GM19468 (cell line): ENCODE results near the gene PTCH1.

Experiments used
- ATAC-seq: cut with Tn5 transposase; IDR thresholded peaks from one replicate; pipeline ENCODE4 v1.9.1; 2021; ENCODE audit warnings: mild to moderate bottlenecking, moderate library complexity, moderate number of reproducible peaks; ENCODE audit not compliant: unreplicated experiment; ENCODE audit errors: extremely low read depth

The PTCH1 gene

GRCh38 chr9:95413793-95414192 is 103.0 kb downstream of the PTCH1 start:
- no peak for ATAC-seq

- ATAC-seq, result no peak
Measured at GRCh38 chr9:95411054-95411892, 105.5 kb downstream of the PTCH1 start.

DNA sequence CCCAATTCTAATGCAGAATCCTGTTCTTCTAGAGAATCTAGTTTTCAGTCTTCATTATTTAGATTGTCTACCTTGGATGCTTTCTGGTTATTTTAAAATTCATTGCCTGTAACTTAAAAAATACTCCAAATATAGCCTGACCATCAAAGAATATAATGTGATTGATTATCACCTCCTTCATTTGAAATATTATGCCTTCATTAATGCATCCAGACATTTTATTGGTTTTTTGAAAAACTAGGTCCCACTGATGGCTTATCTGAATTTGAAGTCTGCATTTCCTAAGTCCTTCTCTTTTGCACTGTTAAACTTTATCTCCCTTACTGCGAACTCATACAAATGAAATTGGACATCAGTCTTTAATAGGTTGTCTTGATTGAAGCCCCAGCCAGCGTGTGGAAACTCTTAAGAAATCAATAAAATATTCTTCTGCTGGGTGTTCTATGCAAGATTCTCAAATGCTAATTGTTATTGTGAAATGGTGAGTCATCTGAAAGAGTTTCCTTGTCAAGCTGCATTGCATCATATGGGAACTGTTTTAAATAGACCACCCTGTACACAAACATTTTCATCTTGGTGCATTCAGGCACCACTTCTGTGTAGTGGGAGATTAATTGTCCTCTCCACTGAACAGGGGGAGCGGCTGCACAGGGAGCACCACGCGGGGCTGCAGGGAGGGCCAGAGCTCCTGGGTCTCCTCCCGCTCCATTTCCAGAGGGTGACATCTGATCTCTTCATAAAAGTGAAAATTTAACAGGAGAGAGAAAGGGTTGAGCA is 106.9 kb downstream of the PTCH1 start:
- ATAC-seq, result no peak

DNA sequence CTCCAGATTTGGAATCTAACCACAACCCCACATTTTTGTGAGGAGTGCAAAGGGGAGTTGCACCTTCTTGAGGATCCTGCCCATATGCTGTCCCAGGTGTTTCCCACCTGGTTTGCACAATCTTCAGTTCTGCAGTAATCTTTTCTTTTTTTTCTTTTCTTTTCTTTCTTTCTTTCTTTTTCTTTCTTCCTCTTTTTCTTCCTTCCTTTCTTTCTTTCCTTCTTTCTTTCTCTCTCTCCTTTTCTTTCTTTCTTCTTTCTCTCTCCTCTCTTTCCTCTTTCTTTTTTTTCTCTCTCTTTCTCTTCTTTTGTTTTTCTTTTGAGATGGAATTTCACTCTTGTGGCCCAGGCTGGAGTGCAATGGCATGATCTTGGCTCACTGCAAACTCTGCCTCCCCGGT is 109.2 kb downstream of the PTCH1 start:
- no peak for ATAC-seq

DNA sequence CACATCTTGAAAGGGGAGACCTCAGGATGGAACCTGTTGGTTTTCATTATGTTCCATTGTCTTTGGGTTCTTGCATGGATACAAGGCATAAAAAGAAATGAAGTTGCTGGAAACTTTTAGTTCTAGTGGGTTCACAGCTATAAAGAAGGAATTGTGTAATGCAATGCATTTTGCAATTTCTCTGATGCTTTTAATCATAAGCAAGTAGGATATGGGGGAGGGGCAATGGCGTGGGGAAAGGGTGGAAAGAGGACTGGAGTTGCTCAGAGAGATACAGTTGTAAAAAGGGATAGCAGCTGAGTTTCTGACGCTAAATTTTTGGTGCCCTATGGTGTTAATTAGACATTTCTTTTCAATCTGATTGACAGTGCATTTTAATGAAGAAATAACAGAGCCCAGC is 110.7 kb downstream of the PTCH1 start:
- ATAC-seq, result no peak

DNA sequence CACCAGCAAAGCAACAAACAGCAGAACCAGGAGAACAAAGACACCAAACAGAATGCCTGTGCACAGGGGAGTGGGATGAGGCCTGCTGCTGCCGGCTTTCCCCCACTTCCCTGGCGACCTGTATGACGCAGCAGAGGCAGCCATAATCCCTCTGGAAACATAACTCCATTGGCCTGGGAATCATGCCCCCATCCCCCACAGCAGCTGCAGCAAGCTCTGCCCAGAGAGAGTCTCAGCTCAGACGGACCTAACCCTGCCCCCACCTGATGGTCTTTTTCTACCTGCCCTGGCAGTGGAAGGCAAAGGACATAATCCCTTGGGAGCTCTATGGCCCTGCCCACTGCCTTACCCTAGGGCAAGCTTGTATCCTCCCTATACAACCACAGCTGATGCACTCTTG is 117.5 kb downstream of the PTCH1 start:
- no peak for ATAC-seq
